A673 (cell line): ENCODE measurements around the gene THY1. TPM values are rescaled to one million over a fixed set of nuclear protein-coding genes. Genes with fewer than 3 reads are reported as not detected.
"Not testable (repeated sequence)": the region's sequence is repeated elsewhere in the genome, so short reads cannot be mapped to it uniquely, and the experiment has no call there.

ENCODE experiments used
- BruUV-seq: library from RNA; stranded (reverse); fragments of 400-500 nt; replicated peaks from 2 replicates; lab custom pipeline; 2021; lab: Mats Ljungman, UMichigan
- CTCF ChIA-PET: fragments of 300-600 bp; sonication (Branson Sonifier 250); formaldehyde crosslinking; loops from one replicate; lab custom pipeline; 2022; ENCODE audit warnings: antibody characterized with exemption; lab: Charles Lee
- POLR2A ChIA-PET: fragments of 300-600 bp; sonication (Branson Sonifier 250); formaldehyde crosslinking; loops from one replicate; lab custom pipeline; 2022; ENCODE audit warnings: antibody characterized with exemption; ENCODE audit not compliant: low non-redundant PET; lab: Charles Lee
- DNase-seq: peaks from one replicate; pipeline ENCODE4 v3.0.0-alpha.2; 2015; ENCODE audit warnings: low spot score
- H3K27ac ChIP-seq: fragments of 200-600 bp; sonication (generic); 2 replicates; pipeline ENCODE4 v1.5.1; 2016; ENCODE audit warnings: mixed run types, low read depth, mild to moderate bottlenecking, mixed read lengths, antibody characterized with exemption, low read length; ENCODE audit not compliant: poor library complexity, severe bottlenecking
- H3K27me3 ChIP-seq: fragments of 200-600 bp; sonication (generic); replicated peaks from 2 replicates; pipeline ENCODE4 v1.6.1; 2017; ENCODE audit warnings: mixed run types, low read depth, mild to moderate bottlenecking, mixed read lengths, antibody characterized with exemption, low read length; ENCODE audit not compliant: insufficient read depth, poor library complexity
- H3K36me3 ChIP-seq: fragments of 200-600 bp; sonication (generic); 2 replicates; pipeline ENCODE4 v1.6.1; 2016; ENCODE audit warnings: mixed run types, mild to moderate bottlenecking, mixed read lengths, antibody characterized with exemption, low read length; ENCODE audit not compliant: insufficient read depth, poor library complexity, severe bottlenecking
- H3K4me1 ChIP-seq: fragments of 200-600 bp; sonication (generic); 2 replicates; pipeline ENCODE4 v1.6.1; 2017; ENCODE audit warnings: mixed run types, mild to moderate bottlenecking, mixed read lengths, antibody characterized with exemption, low read length; ENCODE audit not compliant: insufficient read depth, poor library complexity, severe bottlenecking
- H3K4me3 ChIP-seq: fragments of 200-600 bp; sonication (generic); 2 replicates; pipeline ENCODE4 v1.5.1; 2016; ENCODE audit warnings: low read depth, mixed run types, mild to moderate bottlenecking, mixed read lengths, low read length; ENCODE audit not compliant: poor library complexity, severe bottlenecking
- H3K9me3 ChIP-seq: fragments of 200-600 bp; sonication (generic); 2 replicates; pipeline ENCODE4 v1.6.1; 2016; ENCODE audit warnings: mixed run types, low read depth, mild to moderate bottlenecking, mixed read lengths, antibody characterized with exemption, low read length; ENCODE audit not compliant: poor library complexity, severe bottlenecking
- CTCF ChIP-seq: fragments of 300-800, 200-600 bp; sonication (generic); conservative IDR thresholded peaks from 2 replicates; pipeline ENCODE4 v1.5.1; 2017; ENCODE audit warnings: low read depth, mild to moderate bottlenecking, antibody characterized with exemption, low read length, moderate library complexity, mixed read lengths
- EZH2 ChIP-seq: fragments of 200-600 bp; sonication (generic); IDR thresholded peaks from 2 replicates; pipeline ENCODE4 v1.6.1; 2017; ENCODE audit warnings: borderline replicate concordance, low read depth, mild to moderate bottlenecking, mixed read lengths, antibody characterized with exemption, low read length; ENCODE audit not compliant: poor library complexity, severe bottlenecking
- intact Hi-C: fragments of 100-400 bp; cut with micrococcal nuclease; formaldehyde crosslinking; loops from one replicate; pipeline ENCODE4 v1.10.0; 2022; ENCODE audit not compliant: unreplicated experiment
- total RNA-seq: library from RNA; stranded (reverse); gene quantifications from 2 replicates; pipeline ENCODE4 v1.2.3, GENCODE V29; 2021

THY1 gene
- total RNA-seq, 1 experiment from 2014 or later: 187 TPM

DNA sequence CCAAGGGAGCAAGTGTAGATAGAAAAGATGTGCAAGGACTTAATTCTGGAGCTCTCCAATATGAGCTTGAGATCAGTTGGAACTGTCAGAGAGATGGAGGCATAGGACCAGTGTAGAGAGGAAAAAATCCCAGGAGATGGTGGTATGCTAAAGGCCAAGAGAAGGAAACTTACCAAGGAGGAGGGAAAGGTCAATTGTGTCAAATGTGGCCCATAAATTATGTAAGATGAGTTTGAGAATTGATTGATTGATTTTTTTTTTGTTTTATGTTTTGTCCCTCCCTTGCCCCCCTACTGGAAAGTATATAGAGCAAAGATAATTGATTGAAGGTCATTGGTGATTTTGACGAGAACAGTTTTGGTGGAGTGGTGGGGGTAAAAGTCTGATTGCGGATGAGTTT lies 38.6 kb downstream of the THY1 start:
- no TSS peak for BruUV-seq
- CTCF ChIA-PET: interaction anchor here (0.6 to 2.2 kb wide), 3 partner anchors 23 to 222 kb away, joined by 6 to 8 read pairs (median 8); no protein-coding TSS in a partner anchor
- no peak overlapping the region for H3K27ac ChIP-seq
- DNase-seq: no peak
- no peaks in the 10 kb centered on the region for H3K27me3 ChIP-seq
- TF ChIP-seq CTCF: no peak
- TF ChIP-seq EZH2: no peak
- H3K9me3 ChIP-seq: no peaks in the 10 kb centered on the region
- no peak overlapping the region for H3K4me3 ChIP-seq
- no peaks in the 10 kb centered on the region for H3K36me3 ChIP-seq
- intact Hi-C loops: loop anchor here (5.0 kb wide), 1 partner anchor 47 kb away; no protein-coding TSS in a partner anchor
- H3K4me1 ChIP-seq: peaks cover 6% of the 10 kb centered on the region
- POLR2A ChIA-PET: no interaction called here

DNA sequence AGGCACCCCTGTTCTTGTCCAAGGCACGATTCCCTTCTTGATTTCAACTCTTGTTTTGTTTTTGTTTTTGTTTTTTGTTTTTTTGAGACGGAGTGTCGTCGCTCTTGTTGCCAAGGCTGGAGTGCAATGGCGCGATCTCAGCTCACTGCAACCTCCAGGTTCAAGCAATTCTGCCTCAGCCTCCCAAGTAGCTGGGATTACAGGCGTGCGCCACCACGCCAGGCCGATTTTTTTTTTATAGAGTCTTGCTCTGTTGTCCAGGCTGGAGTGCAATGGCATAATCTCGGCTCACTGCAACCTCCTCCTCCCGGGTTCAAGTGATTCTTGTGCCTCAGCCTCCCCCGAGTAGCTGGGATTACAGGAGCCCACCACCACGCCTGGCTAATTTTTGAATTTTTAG lies 40.5 kb downstream of the THY1 start:
- POLR2A ChIA-PET, H3K27ac ChIP-seq, H3K27me3 ChIP-seq, H3K4me1 ChIP-seq, BruUV-seq, H3K36me3 ChIP-seq, H3K9me3 ChIP-seq, DNase-seq: not testable (repeated sequence)
- CTCF ChIA-PET: interaction anchor here (1.1 kb wide), 1 partner anchor 26 kb away, joined by 4 read pairs; no protein-coding TSS in a partner anchor
- peak overlapping the region; percentile 53 for H3K4me3 ChIP-seq
- intact Hi-C loops: loop anchor here (5.0 kb wide), 1 partner anchor 45 kb away; no protein-coding TSS in a partner anchor

- peaks cover 6% of the 10 kb centered on the region for H3K4me1 ChIP-seq
- POLR2A ChIA-PET: no interaction called here
- H3K27me3 ChIP-seq: no peaks in the 10 kb centered on the region
- DNase-seq: no peak
- no peaks in the 10 kb centered on the region for H3K9me3 ChIP-seq
- H3K36me3 ChIP-seq: no peaks in the 10 kb centered on the region
- peak overlapping the region; percentile 53 for H3K4me3 ChIP-seq
- H3K27ac ChIP-seq: no peak overlapping the region
- TSS peak; percentile 90 for BruUV-seq
- CTCF ChIA-PET: interaction anchor here (1.1 kb wide), 1 partner anchor 26 kb away, joined by 4 read pairs; no protein-coding TSS in a partner anchor
- TF ChIP-seq EZH2 (no peak), CTCF (no peak)
- intact Hi-C loops: loop anchor here (5.0 kb wide), 1 partner anchor 45 kb away; no protein-coding TSS in a partner anchor
These were observed 40.9 kb downstream of the THY1 start for GRCh38 chr11:119382101-119382500.
